Lower leg skin (tissue), 4 donors: ENCODE data around the gene APOBEC3G. TPM values are rescaled to one million over a fixed set of nuclear protein-coding genes. Genes with fewer than 3 reads are reported as not detected.

Experiments used
- DNase-seq, 2 donors: peaks; one replicate each; pipeline ENCODE4 v3.0.0-alpha.2; 2019; ENCODE audit warnings: low spot score in 2 of 2
- H3K4me3 ChIP-seq: fragments of 200-600 bp; sonication (generic); 2 replicates; pipeline ENCODE4 v1.5.1; 2017; ENCODE audit warnings: mild to moderate bottlenecking, low read depth; ENCODE audit not compliant: poor library complexity, severe bottlenecking
- POLR2A ChIP-seq, 2 donors: fragments of 450-650 bp; IDR thresholded peaks; one replicate each; pipeline ENCODE4 v1.6.1; 2016 to 2017; ENCODE audit warnings: antibody characterized with exemption in 2 of 2, mild to moderate bottlenecking in 1 of 2, moderate library complexity in 1 of 2
- WGBS, 2 donors: methylation state at CpG; one replicate each; pipeline ENCODE4 v1.1.5; 2018; 5-methylcytosine and 5-hydroxymethylcytosine counted together
- intact Hi-C: fragments of 100-400 bp; cut with DNase I; formaldehyde crosslinking; loops from one replicate; pipeline ENCODE4 v1.15.0; 2023; ENCODE audit warnings: low total_unique reads
- total RNA-seq, 4 donors: library from RNA; depleted of rRNA; stranded (reverse); fragments of >200 nt; gene quantifications; one replicate each; pipeline ENCODE4 v1.1.0, GENCODE V29; 2016
- TF ChIP-seq, protein P1 (sequence below), 3 donors: fragments of 450-650 bp; IDR thresholded peaks; one replicate each; pipeline ENCODE4 v1.5.1; 2016; ENCODE audit warnings: antibody characterized with exemption in 3 of 3, mild to moderate bottlenecking in 3 of 3, moderate library complexity in 2 of 3

APOBEC3G gene
- total RNA-seq, 4 donors from 2014 or later = 1.1 to 3.9 (median 1.9) TPM

- TF ChIP-seq POLR2A (IDR thresholded peaks at IDR 0.05) = no peak
- TF ChIP-seq, protein P1, sequence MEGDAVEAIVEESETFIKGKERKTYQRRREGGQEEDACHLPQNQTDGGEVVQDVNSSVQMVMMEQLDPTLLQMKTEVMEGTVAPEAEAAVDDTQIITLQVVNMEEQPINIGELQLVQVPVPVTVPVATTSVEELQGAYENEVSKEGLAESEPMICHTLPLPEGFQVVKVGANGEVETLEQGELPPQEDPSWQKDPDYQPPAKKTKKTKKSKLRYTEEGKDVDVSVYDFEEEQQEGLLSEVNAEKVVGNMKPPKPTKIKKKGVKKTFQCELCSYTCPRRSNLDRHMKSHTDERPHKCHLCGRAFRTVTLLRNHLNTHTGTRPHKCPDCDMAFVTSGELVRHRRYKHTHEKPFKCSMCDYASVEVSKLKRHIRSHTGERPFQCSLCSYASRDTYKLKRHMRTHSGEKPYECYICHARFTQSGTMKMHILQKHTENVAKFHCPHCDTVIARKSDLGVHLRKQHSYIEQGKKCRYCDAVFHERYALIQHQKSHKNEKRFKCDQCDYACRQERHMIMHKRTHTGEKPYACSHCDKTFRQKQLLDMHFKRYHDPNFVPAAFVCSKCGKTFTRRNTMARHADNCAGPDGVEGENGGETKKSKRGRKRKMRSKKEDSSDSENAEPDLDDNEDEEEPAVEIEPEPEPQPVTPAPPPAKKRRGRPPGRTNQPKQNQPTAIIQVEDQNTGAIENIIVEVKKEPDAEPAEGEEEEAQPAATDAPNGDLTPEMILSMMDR (IDR thresholded peaks at IDR 0.05) = no peak
- intact Hi-C loops = loop anchor here (10.0 kb wide), 1 partner anchor 265 kb away; no protein-coding TSS in a partner anchor
- WGBS, 2 donors = 89 to 90% methylated on average over 9 of the region's 9 CpGs
These were observed 52.7 kb downstream of the APOBEC3G start for GRCh38 chr22:39129746-39130145.

DNA sequence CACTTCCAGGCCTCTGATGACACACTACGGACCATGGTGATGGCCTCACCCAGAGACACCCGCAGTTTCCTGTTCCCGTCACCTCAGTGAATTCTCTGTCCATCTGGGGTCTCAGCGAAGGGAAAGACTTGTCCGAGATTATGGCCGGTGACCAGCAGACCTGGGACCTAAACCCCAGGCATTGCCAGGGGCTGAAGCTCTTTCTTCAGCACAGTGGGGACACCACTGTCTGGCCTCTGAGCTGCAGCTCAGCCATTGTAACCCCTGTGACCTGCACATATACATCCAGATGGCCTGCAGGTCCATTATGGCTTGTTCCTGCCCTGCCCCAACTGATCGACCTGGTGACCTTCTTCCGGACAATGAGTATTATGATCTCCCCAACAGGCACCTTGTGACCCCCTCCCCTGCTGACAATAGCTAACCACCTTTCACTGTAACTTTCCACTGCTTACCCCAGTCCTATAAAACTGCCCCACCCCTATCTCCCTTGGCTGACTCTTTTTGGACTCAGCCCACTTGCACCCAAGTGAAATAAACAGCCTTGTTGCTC, 53.2 kb downstream of the APOBEC3G start:
- no peak for DNase-seq
- no peak for TF ChIP-seq POLR2A (IDR thresholded peaks at IDR 0.05)
- TF ChIP-seq, protein P1 (IDR thresholded peaks at IDR 0.05) = no peak
- H3K4me3 ChIP-seq = no peak overlapping the region
- WGBS, 2 donors = 87 to 88% methylated on average over 8 of the region's 8 CpGs
- intact Hi-C loops = no loop called here

More at GRCh38 chr22:39129746-39130145, 52.7 kb downstream of the APOBEC3G start:
- no peak for DNase-seq
- no peak overlapping the region for H3K4me3 ChIP-seq

- TF ChIP-seq, protein P1 (IDR thresholded peaks at IDR 0.05) = no peak
- no peak for TF ChIP-seq POLR2A (IDR thresholded peaks at IDR 0.05)
- whole genome bisulfite sequencing, 2 donors = 70 to 71% methylated on average over 20 to 22 of the region's 24 CpGs
- H3K4me3 ChIP-seq = no peak overlapping the region
- intact Hi-C loops = no loop called here
- no peak for DNase-seq
These were observed 54.1 kb downstream of the APOBEC3G start for GRCh38 chr22:39130892-39131855.

DNA sequence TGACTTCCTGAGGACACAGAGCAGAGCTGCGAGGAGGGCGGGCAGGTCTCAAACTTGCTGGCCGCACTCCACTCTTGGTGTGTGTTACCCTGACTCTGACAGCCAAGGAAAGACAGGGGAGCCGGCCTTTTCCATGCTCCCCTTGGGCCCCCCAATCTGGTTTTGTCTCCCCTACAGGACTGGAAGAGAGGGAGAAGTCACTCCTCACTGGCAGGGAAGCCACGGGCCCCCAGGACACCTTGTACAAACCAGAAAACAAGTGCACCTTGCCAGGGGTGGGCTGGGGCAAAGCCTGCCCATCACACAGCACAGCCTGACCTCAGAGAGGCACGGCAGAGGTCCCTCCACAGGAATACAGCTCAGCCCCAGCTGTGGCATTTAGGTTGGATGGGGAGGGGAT, 55.2 kb downstream of the APOBEC3G start:
- TF ChIP-seq POLR2A (IDR thresholded peaks at IDR 0.05) = no peak
- TF ChIP-seq, protein P1 (IDR thresholded peaks at IDR 0.05) = no peak
- no peak for DNase-seq
- H3K4me3 ChIP-seq = no peak overlapping the region
- intact Hi-C loops = no loop called here
- 79 to 91% methylated on average over 6 of the region's 6 CpGs for WGBS, 2 donors

DNA sequence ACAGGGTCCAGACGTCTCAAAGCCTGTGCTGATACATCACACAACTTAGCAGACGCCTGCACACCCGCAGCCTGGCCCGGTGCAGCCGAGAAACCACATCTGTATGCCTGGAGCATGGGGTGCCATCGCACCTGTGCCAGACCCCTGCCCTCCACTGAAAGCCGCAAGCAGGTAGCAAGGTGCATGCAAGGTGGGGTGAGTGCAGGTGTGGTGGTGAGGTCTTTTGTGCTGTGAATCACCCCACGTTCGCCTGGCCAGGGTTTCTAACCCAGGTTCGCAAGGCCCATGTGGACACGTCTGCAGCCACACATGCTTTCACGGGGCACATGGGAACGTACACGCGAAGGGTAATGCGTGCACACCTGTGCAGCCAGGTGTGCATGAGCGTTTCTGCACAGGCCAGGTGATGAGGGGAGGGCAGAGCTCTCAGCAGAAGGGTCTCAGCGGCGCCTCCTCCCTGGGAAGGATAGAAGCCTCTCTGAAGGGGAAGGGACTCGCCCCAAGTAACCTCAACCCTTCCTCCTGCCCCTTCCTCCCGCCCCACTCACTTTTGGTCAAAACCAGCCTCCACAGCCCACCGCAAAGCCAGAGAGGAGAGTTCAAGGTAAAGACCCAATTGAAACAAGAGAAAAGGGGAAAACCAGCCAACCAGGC, 55.9 kb downstream of the APOBEC3G start:
- no peak for DNase-seq
- TF ChIP-seq, protein P1 (IDR thresholded peaks at IDR 0.05) = no peak
- no peak for TF ChIP-seq POLR2A (IDR thresholded peaks at IDR 0.05)
- 93 to 94% methylated on average over 21 to 22 of the region's 22 CpGs for WGBS, 2 donors
- intact Hi-C loops = no loop called here
- H3K4me3 ChIP-seq = no peak overlapping the region
